ENCODE data around the gene ASF1A.

The ASF1A gene

DNA sequence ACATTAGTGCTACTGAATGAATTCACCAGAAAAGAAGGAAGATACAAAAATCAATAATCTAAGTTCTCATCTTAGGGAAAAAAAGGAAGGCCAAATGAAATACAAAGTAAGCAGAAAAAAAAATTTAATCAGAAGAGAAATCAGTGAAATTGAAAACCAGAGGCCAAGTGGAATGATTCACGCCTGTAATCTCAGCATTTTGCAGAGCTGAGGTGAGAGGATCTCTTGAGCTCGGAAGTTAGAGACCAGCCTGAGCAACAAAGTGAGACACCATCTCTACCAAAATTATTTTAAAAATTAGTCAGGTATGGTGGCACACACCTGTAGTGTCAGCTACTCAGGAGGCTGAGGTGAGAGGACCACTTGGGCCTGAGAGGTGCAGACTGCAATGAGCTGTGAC is 21.2 kb upstream of the ASF1A start:
- H3K4ac ChIP-seq (ENCODE audit: low read depth, low read length), result no peak overlapping the region
- H3K27me3 ChIP-seq (ENCODE audit: insufficient read depth, low read length), result no peaks in the 10 kb centered on the region
- H3K27ac ChIP-seq (ENCODE audit: low read depth, low read length), result no peak overlapping the region
- H3K4me3 ChIP-seq (ENCODE audit: low read depth, low read length), result no peak overlapping the region
- H3K9me3 ChIP-seq (ENCODE audit: insufficient read depth, low read depth, low read length), result no peaks in the 10 kb centered on the region
- no CpG with 5 or more reads among the region's 2 CpGs for WGBS (ENCODE audit: extremely low coverage, insufficient coverage, insufficient read length)
- no peak overlapping the region for H3K23ac ChIP-seq (ENCODE audit: low read length)
- no peak overlapping the region for H2BK12ac ChIP-seq (ENCODE audit: low read length)
- H4K8ac ChIP-seq (ENCODE audit: low read depth, low read length), result no peak overlapping the region
- no peak overlapping the region for H2AFZ ChIP-seq (ENCODE audit: insufficient read depth, low read length, poor library complexity)
- H4K12ac ChIP-seq (ENCODE audit: low read depth, low read length), result no peak overlapping the region
- no peak overlapping the region for H3K9ac ChIP-seq (ENCODE audit: low read length)
- DNase-seq, result peak; percentile 16 to 37
- no peak overlapping the region for H2BK5ac ChIP-seq (ENCODE audit: low read depth, low read length, poor library complexity)
- peaks cover 0 to 3% of the 10 kb centered on the region in 2 experiments for H3K4me1 ChIP-seq (ENCODE audit: control insufficient read depth in 1 of 2, insufficient read depth in 2 of 2, low read length in 2 of 2)
- H3K36me3 ChIP-seq (ENCODE audit: control insufficient read depth in 1 of 2, insufficient read depth in 2 of 2, low read length in 2 of 2), result no peaks in the 10 kb centered on the region
- H3K4me2 ChIP-seq (ENCODE audit: low read length), result no peak overlapping the region
- H3K79me2 ChIP-seq (ENCODE audit: control insufficient read depth, insufficient read depth, low read length, poor library complexity), result no peaks in the 10 kb centered on the region
- peaks cover 2% of the 10 kb centered on the region for H3K79me1 ChIP-seq (ENCODE audit: low read length)
- H3K14ac ChIP-seq (ENCODE audit: low read length), result no peak overlapping the region
- H4K91ac ChIP-seq (ENCODE audit: low read depth, low read length), result no peak overlapping the region
- no peak overlapping the region for H2AK5ac ChIP-seq (ENCODE audit: low read length)
- H2BK120ac ChIP-seq (ENCODE audit: insufficient read depth, low read length, poor library complexity), result no peak overlapping the region
- no peak overlapping the region for H3K18ac ChIP-seq (ENCODE audit: low read length)

DNA sequence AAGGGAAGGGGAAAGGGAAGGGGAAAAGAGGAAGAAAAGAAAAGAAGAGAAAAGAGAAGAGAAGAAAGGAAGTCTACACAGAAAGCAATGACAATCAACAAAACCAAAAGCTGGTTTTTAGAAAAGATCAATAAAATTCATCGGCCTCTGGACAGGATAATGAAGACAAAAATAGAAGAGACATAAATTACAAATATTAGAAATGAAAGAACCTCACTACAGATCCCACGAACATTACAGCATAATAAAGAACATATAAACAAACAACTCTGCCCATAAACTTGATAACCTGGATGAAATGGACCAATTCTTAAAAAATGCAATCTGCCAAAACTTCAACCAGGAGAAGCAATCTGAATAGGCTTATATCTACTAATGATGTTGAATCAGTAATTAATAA is 20.7 kb upstream of the ASF1A start:
- Histone ChIP-seq H2BK12ac (ENCODE audit: low read length) (no peak overlapping the region), H2AFZ (ENCODE audit: insufficient read depth, low read length, poor library complexity) (no peak overlapping the region), H4K8ac (ENCODE audit: low read depth, low read length) (no peak overlapping the region), H3K79me1 (ENCODE audit: low read length) (peaks cover 2% of the 10 kb centered on the region), H3K18ac (ENCODE audit: low read length) (no peak overlapping the region), H3K79me2 (ENCODE audit: control insufficient read depth, insufficient read depth, low read length, poor library complexity) (no peaks in the 10 kb centered on the region), H3K4me2 (ENCODE audit: low read length) (no peak overlapping the region), H2AK5ac (ENCODE audit: low read length) (no peak overlapping the region), H3K4me1 (ENCODE audit: control insufficient read depth in 1 of 2, insufficient read depth in 2 of 2, low read length in 2 of 2) (peaks cover 0 to 3% of the 10 kb centered on the region in 2 experiments), H2BK120ac (ENCODE audit: insufficient read depth, low read length, poor library complexity) (no peak overlapping the region), H4K91ac (ENCODE audit: low read depth, low read length) (no peak overlapping the region), H3K4ac (ENCODE audit: low read depth, low read length) (no peak overlapping the region), H3K9ac (ENCODE audit: low read length) (no peak overlapping the region), H3K27ac (ENCODE audit: low read depth, low read length) (no peak overlapping the region), H3K14ac (ENCODE audit: low read length) (no peak overlapping the region), H3K27me3 (ENCODE audit: insufficient read depth, low read length) (no peaks in the 10 kb centered on the region), H2BK5ac (ENCODE audit: low read depth, low read length, poor library complexity) (no peak overlapping the region), H4K12ac (ENCODE audit: low read depth, low read length) (no peak overlapping the region), H3K36me3 (ENCODE audit: control insufficient read depth in 1 of 2, insufficient read depth in 2 of 2, low read length in 2 of 2) (no peaks in the 10 kb centered on the region), H3K4me3 (ENCODE audit: low read depth, low read length) (no peak overlapping the region), H3K9me3 (ENCODE audit: insufficient read depth, low read depth, low read length) (no peaks in the 10 kb centered on the region), H3K23ac (ENCODE audit: low read length) (no peak overlapping the region)
- no CpG with 5 or more reads among the region's 2 CpGs for WGBS (ENCODE audit: extremely low coverage, insufficient coverage, insufficient read length)
- DNase-seq, result no peak

DNA sequence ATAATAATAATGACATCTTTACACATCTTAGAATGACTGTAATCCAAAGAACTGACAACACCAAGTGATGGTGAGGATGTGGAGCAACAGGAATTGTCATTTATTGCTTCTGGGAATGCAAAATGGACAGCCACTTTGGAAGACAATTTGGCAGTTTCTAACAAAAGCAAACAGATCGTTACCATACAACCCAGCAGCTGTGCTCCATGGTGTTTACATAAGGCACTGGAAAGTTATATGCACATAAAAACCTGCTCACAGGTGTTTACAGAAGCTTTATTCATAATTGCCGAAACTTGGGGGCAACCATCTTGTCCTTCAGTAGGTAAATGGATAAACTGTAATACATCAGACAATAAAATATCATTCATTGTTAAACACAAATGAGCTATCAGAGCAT is 18.3 kb upstream of the ASF1A start:
- Histone ChIP-seq H3K27ac (ENCODE audit: low read depth, low read length) (no peak overlapping the region), H3K79me2 (ENCODE audit: control insufficient read depth, insufficient read depth, low read length, poor library complexity) (no peaks in the 10 kb centered on the region), H2AK5ac (ENCODE audit: low read length) (no peak overlapping the region), H3K79me1 (ENCODE audit: low read length) (peaks cover 2% of the 10 kb centered on the region), H3K4me1 (ENCODE audit: control insufficient read depth in 1 of 2, insufficient read depth in 2 of 2, low read length in 2 of 2) (peaks cover 0 to 3% of the 10 kb centered on the region in 2 experiments), H2BK12ac (ENCODE audit: low read length) (no peak overlapping the region), H3K36me3 (ENCODE audit: control insufficient read depth in 1 of 2, insufficient read depth in 2 of 2, low read length in 2 of 2) (no peaks in the 10 kb centered on the region), H2BK5ac (ENCODE audit: low read depth, low read length, poor library complexity) (no peak overlapping the region), H2BK120ac (ENCODE audit: insufficient read depth, low read length, poor library complexity) (no peak overlapping the region), H3K4me3 (ENCODE audit: low read depth, low read length) (no peak overlapping the region), H2AFZ (ENCODE audit: insufficient read depth, low read length, poor library complexity) (no peak overlapping the region), H3K18ac (ENCODE audit: low read length) (no peak overlapping the region), H3K4me2 (ENCODE audit: low read length) (no peak overlapping the region), H3K9ac (ENCODE audit: low read length) (no peak overlapping the region), H3K9me3 (ENCODE audit: insufficient read depth, low read depth, low read length) (no peaks in the 10 kb centered on the region), H4K12ac (ENCODE audit: low read depth, low read length) (no peak overlapping the region), H3K4ac (ENCODE audit: low read depth, low read length) (no peak overlapping the region), H4K91ac (ENCODE audit: low read depth, low read length) (no peak overlapping the region), H3K14ac (ENCODE audit: low read length) (no peak overlapping the region), H3K27me3 (ENCODE audit: insufficient read depth, low read length) (no peaks in the 10 kb centered on the region), H3K23ac (ENCODE audit: low read length) (no peak overlapping the region), H4K8ac (ENCODE audit: low read depth, low read length) (no peak overlapping the region)
- DNase-seq, result no peak
- WGBS (ENCODE audit: extremely low coverage, insufficient coverage, insufficient read length), result no CpG with 5 or more reads among the region's 2 CpGs

DNA sequence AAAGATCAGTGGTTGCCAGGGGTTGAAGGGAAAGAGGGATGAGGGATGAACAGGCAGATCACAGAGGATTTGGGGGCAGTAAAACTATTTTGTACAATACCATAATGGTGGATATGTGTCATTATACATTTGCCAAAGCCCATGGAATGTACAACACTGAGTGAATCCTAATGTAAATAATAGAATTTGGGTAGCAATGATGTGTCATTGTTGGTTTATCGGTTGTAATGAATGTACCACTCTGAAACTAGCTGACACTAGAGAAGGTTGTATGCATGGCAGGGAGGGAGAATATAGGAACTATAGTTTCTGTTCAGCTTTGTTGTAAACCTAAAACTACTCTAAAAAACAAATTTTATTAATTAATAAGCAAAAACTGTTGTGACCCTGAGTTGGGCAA is 17.8 kb upstream of the ASF1A start:
- Histone ChIP-seq H3K4me1 (ENCODE audit: control insufficient read depth in 1 of 2, insufficient read depth in 2 of 2, low read length in 2 of 2) (peaks cover 0 to 3% of the 10 kb centered on the region in 2 experiments), H3K36me3 (ENCODE audit: control insufficient read depth in 1 of 2, insufficient read depth in 2 of 2, low read length in 2 of 2) (no peaks in the 10 kb centered on the region), H4K8ac (ENCODE audit: low read depth, low read length) (no peak overlapping the region), H3K27ac (ENCODE audit: low read depth, low read length) (no peak overlapping the region), H3K4me2 (ENCODE audit: low read length) (no peak overlapping the region), H2AFZ (ENCODE audit: insufficient read depth, low read length, poor library complexity) (no peak overlapping the region), H4K91ac (ENCODE audit: low read depth, low read length) (no peak overlapping the region), H3K4ac (ENCODE audit: low read depth, low read length) (no peak overlapping the region), H3K18ac (ENCODE audit: low read length) (no peak overlapping the region), H3K9ac (ENCODE audit: low read length) (no peak overlapping the region), H2BK12ac (ENCODE audit: low read length) (no peak overlapping the region), H4K12ac (ENCODE audit: low read depth, low read length) (no peak overlapping the region), H3K79me2 (ENCODE audit: control insufficient read depth, insufficient read depth, low read length, poor library complexity) (no peaks in the 10 kb centered on the region), H2BK5ac (ENCODE audit: low read depth, low read length, poor library complexity) (no peak overlapping the region), H3K9me3 (ENCODE audit: insufficient read depth, low read depth, low read length) (no peaks in the 10 kb centered on the region), H3K27me3 (ENCODE audit: insufficient read depth, low read length) (no peaks in the 10 kb centered on the region), H3K14ac (ENCODE audit: low read length) (no peak overlapping the region), H2AK5ac (ENCODE audit: low read length) (no peak overlapping the region), H2BK120ac (ENCODE audit: insufficient read depth, low read length, poor library complexity) (no peak overlapping the region), H3K23ac (ENCODE audit: low read length) (no peak overlapping the region), H3K79me1 (ENCODE audit: low read length) (peaks cover 2% of the 10 kb centered on the region), H3K4me3 (ENCODE audit: low read depth, low read length) (no peak overlapping the region)
- WGBS (ENCODE audit: extremely low coverage, insufficient coverage, insufficient read length), result no CpG with 5 or more reads among the region's 1 CpG
- no peak for DNase-seq

Measured in trophoblast cell (in vitro differentiated cells and primary cell).